Stimulated activated CD8-positive, alpha-beta memory T cell treated with anti-CD3 and anti-CD28 coated beads, Interleukin-15, amount 100 ng/mL, for 24 hours (primary cell): ENCODE results near the gene OR10G2.
"Not testable (repeated sequence)": the region's sequence is repeated elsewhere in the genome, so short reads cannot be mapped to it uniquely, and the experiment has no call there.

Source experiments
- DNase-seq: peaks from one replicate; pipeline ENCODE4 v3.0.0-alpha.2; 2020; ENCODE audit warnings: low read depth

OR10G2 gene

DNA sequence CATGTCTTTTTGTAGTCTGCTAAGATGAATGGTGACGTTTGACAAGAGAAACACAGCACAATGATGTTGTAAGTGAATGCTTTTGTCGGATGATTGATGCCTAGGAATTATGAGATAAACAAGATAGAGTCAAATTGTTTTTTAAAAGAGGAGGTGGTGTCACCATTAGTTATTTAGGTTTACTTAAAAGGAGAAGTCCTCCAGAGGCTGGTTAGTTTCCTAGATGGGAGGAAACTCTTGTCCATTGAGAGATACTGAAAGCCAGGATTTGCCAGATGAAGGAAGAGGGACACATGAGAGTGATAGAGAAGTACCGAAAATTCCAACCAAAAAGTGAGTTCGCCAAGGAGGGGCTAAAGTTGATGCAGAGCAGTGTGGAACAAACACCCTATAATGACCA is at the start of gene OR10G2:
Gene OR10G2, minus strand, starts transcription at position 101 of the 400 bp plus-strand sequence. Its CDS starts 98 bp downstream, at position 3.
- no peak for DNase-seq

DNA sequence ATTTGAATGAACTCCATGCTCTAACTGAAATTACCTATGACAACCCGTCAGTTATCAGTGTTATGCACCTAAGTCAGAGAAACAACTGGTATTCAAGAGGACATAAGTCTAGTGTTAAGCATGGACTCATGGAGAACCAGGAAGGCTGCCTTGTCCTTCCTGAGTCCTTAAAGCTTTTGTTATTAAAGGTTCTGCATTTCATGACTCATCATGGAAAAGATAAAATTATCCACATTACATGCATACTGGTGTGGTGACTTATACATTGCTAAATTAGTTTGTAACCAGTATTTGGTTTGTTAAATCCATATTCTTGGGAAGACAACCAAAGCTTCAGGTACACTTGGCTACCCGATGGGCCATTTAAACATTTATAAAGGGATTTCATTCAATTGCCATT is 45.3 kb upstream of the OR10G2 start:
- DNase-seq: no peak

GRCh38 chr14:21675566-21675965 is 40.8 kb upstream of the OR10G2 start:
- no peak for DNase-seq

- DNase-seq: no peak
Measured at GRCh38 chr14:21673718-21674117, 39.0 kb upstream of the OR10G2 start, which contains the start of gene OR4E1. Gene OR4E1 (minus strand): TSS chr14:21673818. CDS start chr14:21670935, 2,883 bp downstream.

DNA sequence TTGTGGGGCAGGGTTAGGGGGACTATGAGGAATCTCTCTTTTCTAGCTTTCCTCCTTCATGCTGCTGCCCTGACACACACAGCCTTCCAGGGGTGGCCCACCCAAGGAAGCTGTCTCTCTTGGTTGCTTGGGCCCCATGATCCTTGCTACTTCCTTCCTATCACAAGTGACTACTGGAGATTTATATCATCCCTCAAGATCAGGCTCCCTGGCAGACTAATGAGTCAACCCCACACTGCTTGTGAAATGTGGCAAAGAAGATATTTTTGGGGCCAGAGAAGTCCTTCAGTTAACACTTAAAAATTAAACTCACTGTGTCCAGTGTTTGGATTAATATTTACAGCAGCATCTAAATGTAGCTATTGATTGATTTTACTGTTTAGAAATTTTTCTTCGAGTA is 37.4 kb upstream of the OR10G2 start:
- no peak for DNase-seq

- no peak for DNase-seq
Measured at GRCh38 chr14:21671371-21671770, 36.6 kb upstream of the OR10G2 start.

- no peak for DNase-seq
Measured at GRCh38 chr14:21669284-21669683, 34.5 kb upstream of the OR10G2 start.

- no peak for DNase-seq
Measured at GRCh38 chr14:21668377-21668776, 33.6 kb upstream of the OR10G2 start.

GRCh38 chr14:21656980-21657379 is 22.2 kb upstream of the OR10G2 start:
- DNase-seq: no peak

DNA sequence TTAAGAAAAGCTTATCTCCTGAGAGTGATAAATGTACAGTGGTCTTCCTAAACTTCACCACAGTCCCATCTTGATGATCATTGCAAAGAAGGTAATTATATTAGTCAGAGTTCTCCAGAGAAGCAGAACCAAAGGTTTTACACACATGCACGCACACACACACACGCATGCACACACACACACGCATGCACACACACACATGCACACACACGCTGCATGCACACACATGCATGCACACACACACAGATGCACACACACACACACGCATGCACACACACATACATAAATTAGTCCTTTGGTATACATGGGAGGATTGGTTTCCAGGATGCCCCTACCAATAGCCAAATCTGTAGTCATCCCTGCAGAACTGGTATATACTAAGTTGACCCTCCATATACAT is 19.5 kb upstream of the OR10G2 start:
- DNase-seq: no peak

GRCh38 chr14:21653331-21653885 is 18.7 kb upstream of the OR10G2 start, which contains the start of gene OR4E2:
Gene OR4E2 (plus strand): TSS chr14:21653835. CDS start chr14:21665083, 11,248 bp downstream.
- DNase-seq: no peak

DNA sequence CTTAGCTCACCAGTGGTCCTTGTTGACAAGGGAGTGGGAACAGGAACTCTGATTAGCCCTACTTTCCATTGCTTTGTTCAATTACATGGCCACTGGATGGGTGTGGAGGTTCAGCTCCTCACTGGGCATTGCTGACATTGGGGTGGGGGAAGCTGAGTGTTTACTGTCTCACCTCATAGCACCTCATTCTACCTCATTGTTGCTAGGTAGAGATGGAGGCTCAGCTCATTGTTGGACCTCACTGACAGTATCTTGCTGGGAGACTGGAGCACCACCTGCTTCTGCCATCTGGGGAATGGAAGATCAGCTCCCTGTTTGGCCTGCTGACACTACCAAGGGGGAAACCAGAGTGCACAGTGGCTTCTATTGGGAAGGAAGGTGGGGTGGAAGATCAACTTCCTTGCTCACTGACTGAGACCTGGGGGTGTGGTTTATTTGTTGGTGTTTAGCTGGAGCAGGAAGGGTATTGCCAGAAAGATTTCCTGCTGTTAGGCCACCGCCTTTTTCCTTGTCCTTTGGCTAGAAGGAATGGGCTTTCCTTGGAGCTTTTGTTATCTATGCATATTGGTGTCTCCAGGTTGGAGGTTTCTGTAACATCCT is 17.6 kb upstream of the OR10G2 start:
- DNase-seq: no peak

GRCh38 chr14:21647380-21647779 is 12.6 kb upstream of the OR10G2 start:
- no peak for DNase-seq

GRCh38 chr14:21643407-21643806 is 8.7 kb upstream of the OR10G2 start:
- DNase-seq: no peak

GRCh38 chr14:21642683-21643082 is 7.9 kb upstream of the OR10G2 start:
- no peak for DNase-seq

- no peak for DNase-seq
Measured at GRCh38 chr14:21631084-21631483, 3.7 kb downstream of the OR10G2 start.

- not testable (repeated sequence) for DNase-seq
Measured at GRCh38 chr14:21630503-21630902, 4.2 kb downstream of the OR10G2 start.

- DNase-seq: no peak
Measured at GRCh38 chr14:21626491-21627230, 8.1 kb downstream of the OR10G2 start.

DNA sequence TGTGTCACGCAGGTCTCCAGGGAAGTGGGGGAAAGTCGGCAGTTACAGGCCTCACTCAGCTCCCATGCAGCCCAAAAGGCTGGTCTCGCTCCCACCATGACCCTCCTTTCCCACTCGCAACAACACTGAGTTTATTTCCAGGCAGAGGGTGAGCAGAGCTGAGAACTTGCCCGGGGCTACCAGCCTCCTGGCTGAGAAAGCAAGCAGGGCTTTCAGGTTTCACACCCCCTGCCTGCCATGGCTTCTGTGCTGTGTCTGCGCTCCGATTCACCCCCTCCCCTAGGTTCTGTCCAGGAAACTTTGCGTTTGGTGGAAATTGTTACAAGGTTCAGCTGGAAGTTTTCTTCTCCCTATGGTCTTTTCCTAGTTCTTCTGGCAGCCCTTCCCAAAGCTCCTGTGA is 17.1 kb downstream of the OR10G2 start:
- no peak for DNase-seq

- DNase-seq: no peak
Measured at GRCh38 chr14:21614240-21614639, 20.5 kb downstream of the OR10G2 start.

GRCh38 chr14:21612324-21612723 is 22.4 kb downstream of the OR10G2 start:
- no peak for DNase-seq

DNA sequence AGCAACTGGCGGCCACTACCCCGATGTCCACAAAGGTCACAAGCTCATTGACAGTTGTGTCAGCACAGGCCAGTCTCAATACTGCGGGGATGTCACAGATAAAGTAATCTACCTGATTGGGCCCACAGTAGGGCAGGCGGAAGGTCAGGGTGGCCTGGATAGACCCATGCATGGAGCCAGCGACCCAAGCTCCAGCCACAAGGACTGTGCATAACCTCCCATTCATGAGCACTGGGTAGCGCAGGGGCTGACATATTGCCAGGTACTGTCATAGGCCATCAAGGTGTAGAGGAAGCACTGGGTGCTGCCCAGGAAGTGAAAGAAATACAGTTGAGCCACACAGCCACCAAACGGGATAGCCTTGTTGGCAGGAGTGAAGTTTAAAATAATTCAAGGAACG is 32.6 kb downstream of the OR10G2 start:
- DNase-seq: not testable (repeated sequence)

DNA sequence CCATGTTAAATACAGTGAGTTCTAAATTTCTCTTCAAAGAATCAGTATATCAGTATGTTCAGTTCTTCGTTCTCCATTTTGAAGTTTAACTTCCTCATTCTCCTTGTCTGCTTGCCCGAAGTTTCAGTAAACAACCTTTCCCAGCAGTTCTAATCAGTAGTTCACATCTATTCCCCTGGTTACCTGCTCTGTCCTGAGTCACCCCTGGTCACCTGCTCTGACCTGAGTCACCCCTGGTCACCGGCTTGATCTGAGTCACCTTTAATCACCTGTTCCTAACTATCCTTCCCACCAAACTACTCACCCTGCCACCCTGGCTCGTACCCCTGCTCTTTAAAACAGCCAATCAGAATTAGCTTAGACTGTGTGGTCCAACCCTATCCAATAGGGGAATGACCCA is 45.4 kb downstream of the OR10G2 start:
- DNase-seq: no peak
